ENCODE data around the gene ZNF783. TPM values are rescaled to one million over a fixed set of nuclear protein-coding genes. Genes with fewer than 3 reads are reported as not detected.

ZNF783 gene
- polyA plus RNA-seq, 3 donors from 2014 or later, result 1.6 to 4.4 (median 3.0) TPM

DNA sequence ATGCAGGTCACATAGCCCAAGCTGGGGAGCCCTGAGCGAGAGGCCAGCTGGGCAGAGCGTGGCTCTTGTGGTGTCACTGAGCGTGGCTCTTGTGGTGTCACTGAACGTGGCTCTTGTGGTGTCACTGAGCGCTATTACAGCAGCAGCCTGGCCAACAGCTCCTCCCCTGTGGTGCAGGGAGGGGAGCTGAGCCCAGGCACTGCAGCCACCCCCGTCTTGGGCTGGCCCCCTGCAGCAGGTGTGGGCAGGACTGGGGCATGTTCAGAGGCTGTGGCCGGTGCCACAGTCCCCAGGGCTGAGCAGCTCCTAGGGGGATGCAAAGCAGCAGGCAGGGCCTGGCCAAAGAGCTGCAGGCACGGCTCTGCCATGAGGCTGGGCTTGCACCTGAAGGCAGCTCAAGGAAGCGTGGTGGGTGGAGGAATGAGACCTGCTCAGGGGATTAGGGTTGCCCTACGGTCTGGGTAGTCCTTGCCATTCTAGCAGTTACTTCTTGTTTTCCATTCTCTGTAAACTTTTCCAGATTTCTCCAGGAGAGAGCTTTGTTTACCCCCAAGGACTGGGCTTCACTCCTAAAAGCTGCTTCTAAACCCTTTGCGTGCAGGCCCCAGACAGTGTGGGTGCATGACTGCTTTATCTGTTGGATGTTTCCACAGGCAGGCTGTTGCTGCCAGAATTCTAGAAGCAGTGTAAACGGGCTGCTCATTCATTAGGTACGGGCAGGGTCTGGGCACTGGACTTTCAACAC lies 29.2 kb downstream of the ZNF783 start:
- H3K9me3 Mint-ChIP-seq, result peaks cover 0 to 1% (median 0%) of the 10 kb centered on the region in 6 donors
- peak overlapping the region in 1 of 5 donors; percentile 7 for H3K4me3 Mint-ChIP-seq
- H3K4me1 Mint-ChIP-seq, result peaks cover 26 to 33% of the 10 kb centered on the region in 2 donors
- peak overlapping the region in 2 of 6 donors; percentile 79 to 85 for H3K27ac Mint-ChIP-seq
- H3K27me3 Mint-ChIP-seq (ENCODE audit: low read depth in 3 of 3), result peaks cover 0 to 4% (median 0%) of the 10 kb centered on the region in 3 donors
- DNase-seq, result peak; percentile 18 to 41 (median 31)
- H3K36me3 Mint-ChIP-seq, result peaks cover 0 to 5% (median 0%) of the 10 kb centered on the region in 3 donors

DNA sequence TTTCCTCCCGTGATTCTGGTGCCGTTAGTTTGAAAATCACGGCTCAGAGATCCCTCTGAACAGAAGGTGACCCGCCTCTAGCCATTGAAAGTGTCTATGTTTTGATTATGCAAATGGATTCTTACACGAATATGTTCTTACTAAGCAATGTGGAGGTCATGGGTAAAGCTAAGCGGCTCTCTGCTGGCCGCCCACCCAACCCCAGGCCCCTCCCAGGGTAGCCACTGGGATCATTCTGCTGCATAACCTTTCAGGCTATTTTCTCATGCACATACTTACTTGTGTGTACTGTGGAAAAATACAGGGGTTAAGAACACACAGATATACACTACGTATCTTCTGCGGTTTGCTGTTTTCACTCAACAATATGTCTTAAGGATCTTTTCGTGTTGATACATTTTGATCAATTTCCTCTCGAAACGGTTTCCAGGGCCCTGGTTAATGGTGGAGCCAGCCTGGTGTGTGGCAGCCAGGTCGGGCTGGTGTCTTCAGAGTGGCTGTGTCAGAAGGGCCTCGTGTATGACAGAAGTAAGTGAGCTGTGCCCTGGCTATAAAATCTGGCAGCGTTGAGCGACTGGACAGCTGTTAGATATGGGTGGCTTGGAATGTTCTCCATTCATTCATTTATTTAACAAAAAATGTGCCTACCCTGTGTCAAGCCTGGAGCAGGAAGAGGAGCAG lies 29.9 kb downstream of the ZNF783 start:
- Mint-ChIP-seq H3K9me3 (peaks cover 0 to 1% (median 0%) of the 10 kb centered on the region in 6 donors), H3K27me3 (ENCODE audit: low read depth in 3 of 3) (peaks cover 0 to 4% (median 0%) of the 10 kb centered on the region in 3 donors), H3K36me3 (peaks cover 0 to 6% (median 0%) of the 10 kb centered on the region in 3 donors), H3K4me1 (peaks cover 19 to 25% of the 10 kb centered on the region in 2 donors), H3K27ac (no peak overlapping the region), H3K4me3 (no peak overlapping the region)
- no peak for DNase-seq

DNA sequence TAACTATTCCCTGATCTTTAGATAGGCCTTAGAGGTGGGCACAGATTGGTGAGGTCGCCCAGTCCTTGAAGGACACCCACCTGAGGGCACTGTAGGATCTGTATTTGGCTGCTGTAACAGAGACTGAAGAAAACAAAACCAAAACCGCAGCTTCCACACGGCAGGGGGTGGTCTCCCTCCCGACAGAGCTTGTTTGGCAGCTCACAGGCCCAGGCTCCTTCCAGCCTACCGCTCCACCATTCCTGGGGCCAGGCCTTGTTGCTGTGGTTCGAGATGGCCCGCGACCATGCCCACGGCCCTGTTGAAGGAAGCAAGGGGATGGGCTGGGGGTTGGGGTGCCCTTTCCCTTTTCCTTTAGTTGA lies 30.4 kb downstream of the ZNF783 start:
- Mint-ChIP-seq H3K9me3 (peaks cover 0 to 1% (median 0%) of the 10 kb centered on the region in 6 donors), H3K36me3 (peaks cover 0 to 10% (median 0%) of the 10 kb centered on the region in 3 donors), H3K4me1 (peaks cover 14 to 20% of the 10 kb centered on the region in 2 donors), H3K4me3 (no peak overlapping the region), H3K27ac (no peak overlapping the region), H3K27me3 (ENCODE audit: low read depth in 3 of 3) (peaks cover 0 to 4% (median 0%) of the 10 kb centered on the region in 3 donors)
- no peak for DNase-seq

DNA sequence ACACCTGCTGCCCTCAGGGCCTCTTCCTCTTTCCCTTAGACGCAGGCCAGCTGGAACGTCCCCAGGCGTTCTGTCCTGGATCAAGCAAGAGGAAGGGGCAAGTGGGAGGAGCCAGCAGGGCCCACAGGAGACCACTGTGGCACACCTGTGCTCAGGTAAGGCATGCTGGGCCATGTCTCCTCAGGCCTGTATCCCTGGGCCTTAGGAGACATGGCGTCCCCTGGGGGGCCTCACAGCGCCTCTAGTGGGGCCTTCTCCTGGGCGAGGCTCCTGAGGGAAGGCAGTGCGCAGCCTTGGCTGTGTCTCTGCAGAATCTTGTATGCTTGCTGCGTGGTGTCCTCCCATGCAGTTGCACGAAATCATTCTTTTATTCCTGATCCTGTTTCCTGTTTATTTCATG lies 31.3 kb downstream of the ZNF783 start:
- Mint-ChIP-seq H3K4me1 (peaks cover 13 to 20% of the 10 kb centered on the region in 2 donors), H3K4me3 (no peak overlapping the region), H3K9me3 (peaks cover 0 to 1% (median 0%) of the 10 kb centered on the region in 6 donors), H3K27me3 (ENCODE audit: low read depth in 3 of 3) (peaks cover 0 to 4% (median 0%) of the 10 kb centered on the region in 3 donors), H3K27ac (no peak overlapping the region), H3K36me3 (peaks cover 0 to 10% (median 0%) of the 10 kb centered on the region in 3 donors)
- DNase-seq, result no peak

DNA sequence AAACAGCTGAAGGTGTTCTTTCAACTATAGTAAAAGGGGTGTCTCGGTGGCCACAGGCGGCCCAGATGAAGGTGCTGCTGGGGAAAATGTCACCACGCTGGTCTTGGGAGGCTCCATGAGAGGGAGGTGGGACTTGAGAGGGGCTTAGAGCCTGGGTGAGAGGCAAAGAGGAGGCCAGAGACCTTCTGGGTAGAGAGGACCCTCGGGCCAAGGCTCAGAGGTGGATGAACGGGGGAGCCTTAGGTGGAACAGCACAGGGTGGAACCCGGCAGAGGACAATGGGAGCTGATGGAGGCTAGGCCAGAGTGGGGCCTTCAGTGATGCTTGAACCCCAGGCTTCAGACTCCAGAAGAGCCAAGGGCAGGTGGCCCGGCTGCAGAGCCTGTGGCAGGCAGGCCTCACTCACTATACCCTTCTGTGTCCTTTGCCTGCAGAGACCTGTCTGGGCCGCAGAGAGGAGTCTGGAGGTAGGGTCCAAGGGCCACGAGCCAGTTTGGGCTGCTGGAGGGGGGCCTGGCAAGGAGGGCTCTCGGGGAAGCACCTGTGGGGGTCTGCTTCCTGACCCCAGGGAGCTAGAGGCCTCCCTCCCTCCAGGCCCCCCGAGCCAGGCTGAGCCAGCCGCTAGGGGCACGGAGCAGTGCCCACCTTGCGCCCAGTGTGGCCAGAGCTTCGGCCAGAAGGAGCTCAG lies 32.1 kb downstream of the ZNF783 start:
- peaks cover 0 to 4% (median 0%) of the 10 kb centered on the region in 3 donors for H3K27me3 Mint-ChIP-seq (ENCODE audit: low read depth in 3 of 3)
- H3K4me3 Mint-ChIP-seq, result no peak overlapping the region
- H3K4me1 Mint-ChIP-seq, result peaks cover 13 to 20% of the 10 kb centered on the region in 2 donors
- H3K36me3 Mint-ChIP-seq, result peaks cover 0 to 10% (median 0%) of the 10 kb centered on the region in 3 donors
- no peak overlapping the region for H3K27ac Mint-ChIP-seq
- H3K9me3 Mint-ChIP-seq, result peaks cover 0 to 1% (median 0%) of the 10 kb centered on the region in 6 donors
- no peak for DNase-seq

DNA sequence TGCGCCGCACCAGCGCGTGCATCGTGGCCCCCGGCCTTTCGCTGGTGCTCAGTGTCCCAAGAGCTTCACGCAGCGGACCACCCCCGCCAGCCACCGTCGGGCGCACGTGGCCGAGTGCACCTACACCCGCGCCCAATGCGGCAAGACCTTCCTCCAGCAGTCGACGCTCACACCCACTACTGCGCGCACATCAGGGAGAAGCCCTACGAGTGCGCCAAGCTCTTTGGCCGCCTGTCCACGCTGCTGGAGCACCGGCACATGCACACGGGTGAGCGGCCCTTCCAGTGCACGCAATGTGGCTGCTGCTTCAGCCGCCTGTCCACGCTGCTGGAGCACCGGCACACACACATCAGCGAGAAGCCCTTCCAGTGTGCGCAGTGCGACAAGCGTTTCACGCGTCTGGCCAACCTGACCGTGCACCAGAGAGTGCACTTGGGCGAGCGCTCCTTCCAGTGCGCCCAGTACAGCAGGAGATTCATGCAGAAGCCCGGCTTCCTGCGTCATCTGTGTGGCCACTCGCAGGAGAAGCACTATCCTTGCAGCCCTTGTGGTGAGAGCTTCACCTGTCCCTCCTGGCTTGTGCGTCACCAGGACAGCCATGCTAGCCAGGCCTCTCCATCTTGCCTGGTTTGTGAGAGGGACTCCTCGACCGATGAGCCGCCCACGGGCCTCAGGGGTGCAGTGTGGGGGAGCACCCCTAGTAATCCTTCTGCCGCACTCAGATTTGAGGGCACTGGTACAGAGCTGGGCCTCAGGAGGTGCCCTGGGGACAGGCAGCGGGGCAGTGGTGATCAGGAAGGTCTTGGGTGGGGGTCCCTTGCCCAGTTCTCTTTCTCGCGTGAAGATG lies 32.9 kb downstream of the ZNF783 start:
- Mint-ChIP-seq H3K27me3 (ENCODE audit: low read depth in 3 of 3) (peaks cover 0 to 4% (median 0%) of the 10 kb centered on the region in 3 donors), H3K9me3 (peaks cover 0 to 1% (median 0%) of the 10 kb centered on the region in 6 donors), H3K27ac (no peak overlapping the region), H3K36me3 (peaks cover 0 to 10% (median 0%) of the 10 kb centered on the region in 3 donors), H3K4me3 (no peak overlapping the region), H3K4me1 (peaks cover 13 to 20% of the 10 kb centered on the region in 2 donors)
- DNase-seq, result no peak

DNA sequence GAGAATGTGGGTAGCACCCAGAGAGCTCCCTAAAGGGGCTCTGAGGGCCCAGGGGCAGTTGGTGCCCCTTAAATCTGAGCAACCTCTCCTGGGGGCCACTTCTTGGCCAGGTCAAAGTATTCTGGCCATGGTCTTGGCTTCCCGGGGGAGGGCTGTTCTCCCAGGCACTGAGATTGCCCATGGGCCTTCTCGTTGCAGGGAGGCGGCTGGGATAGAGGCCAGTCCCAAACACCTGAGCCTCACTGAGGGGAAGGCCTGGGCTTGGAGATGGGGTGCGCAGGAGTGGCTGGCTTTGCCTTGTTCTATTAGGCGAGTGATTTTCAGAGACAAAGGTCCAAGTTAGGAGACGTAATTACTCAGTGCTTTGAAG lies 33.5 kb downstream of the ZNF783 start:
- no peak overlapping the region for H3K27ac Mint-ChIP-seq
- peaks cover 12 to 18% of the 10 kb centered on the region in 2 donors for H3K4me1 Mint-ChIP-seq
- H3K27me3 Mint-ChIP-seq (ENCODE audit: low read depth in 3 of 3), result peaks cover 0 to 4% (median 0%) of the 10 kb centered on the region in 3 donors
- DNase-seq, result no peak
- peaks cover 0 to 1% (median 0%) of the 10 kb centered on the region in 6 donors for H3K9me3 Mint-ChIP-seq
- peaks cover 0 to 10% (median 0%) of the 10 kb centered on the region in 3 donors for H3K36me3 Mint-ChIP-seq
- no peak overlapping the region for H3K4me3 Mint-ChIP-seq

DNA sequence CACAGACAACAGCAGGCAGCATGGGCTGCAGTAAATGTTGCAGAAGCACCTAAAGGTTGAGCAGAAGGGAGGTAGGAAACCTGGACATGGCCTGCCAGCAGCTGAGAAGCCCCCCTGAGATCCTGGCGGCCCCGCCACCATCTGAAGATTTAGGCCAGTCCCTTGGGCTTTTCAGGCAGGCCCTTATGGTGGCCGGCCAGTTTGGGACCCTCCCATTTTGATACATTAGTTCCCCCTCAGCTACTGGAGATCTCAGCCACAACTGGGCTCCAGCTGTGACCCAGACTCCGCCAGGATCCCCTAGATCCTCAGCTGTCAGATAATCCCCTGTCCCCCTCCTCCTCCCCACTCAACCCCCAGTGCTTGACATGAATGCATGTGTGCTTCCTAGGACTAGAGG lies 34.4 kb downstream of the ZNF783 start:
- peaks cover 0 to 1% (median 0%) of the 10 kb centered on the region in 6 donors for H3K9me3 Mint-ChIP-seq
- H3K27ac Mint-ChIP-seq, result no peak overlapping the region
- H3K36me3 Mint-ChIP-seq, result peaks cover 0 to 10% (median 0%) of the 10 kb centered on the region in 3 donors
- H3K4me1 Mint-ChIP-seq, result peaks cover 3 to 9% of the 10 kb centered on the region in 2 donors
- H3K27me3 Mint-ChIP-seq (ENCODE audit: low read depth in 3 of 3), result peaks cover 0 to 4% (median 0%) of the 10 kb centered on the region in 3 donors
- DNase-seq, result no peak
- no peak overlapping the region for H3K4me3 Mint-ChIP-seq

DNA sequence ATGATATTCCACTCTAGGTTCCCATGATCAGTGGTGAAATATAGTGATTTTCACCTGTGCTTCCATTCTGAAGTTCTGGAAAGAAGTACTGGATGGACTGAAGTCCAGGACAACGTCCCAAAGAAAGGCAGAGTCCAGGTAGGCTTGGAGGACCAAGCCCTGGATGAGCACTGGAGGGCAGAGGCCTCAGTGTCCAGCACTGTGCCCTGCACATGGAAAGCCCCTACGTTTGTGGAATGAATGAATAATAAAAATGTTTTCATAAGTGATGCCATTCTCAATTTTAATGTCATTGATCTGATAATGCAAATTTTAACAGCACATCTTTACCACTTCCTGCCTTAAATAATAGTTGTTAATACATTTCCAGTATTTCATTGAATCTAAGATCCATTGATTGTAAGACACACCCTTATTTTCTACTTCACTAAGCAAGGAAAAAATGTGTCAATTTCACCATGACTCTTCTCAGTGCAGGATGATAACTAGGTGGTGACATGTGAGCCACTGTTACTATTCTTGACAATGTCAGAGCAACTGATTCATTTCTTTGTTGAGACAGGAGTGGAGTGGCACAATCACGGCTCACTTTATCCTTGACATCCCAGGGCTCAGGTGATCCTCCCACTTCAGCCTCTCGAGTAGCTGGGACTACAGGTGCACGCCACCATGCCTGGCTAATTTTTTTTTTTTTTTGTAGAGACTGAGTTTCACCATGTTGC lies 35.2 kb downstream of the ZNF783 start:
- Mint-ChIP-seq H3K36me3 (peaks cover 0 to 10% (median 0%) of the 10 kb centered on the region in 3 donors), H3K4me1 (peaks cover 0 to 1% of the 10 kb centered on the region in 2 donors), H3K27ac (no peak overlapping the region), H3K9me3 (peaks cover 0 to 1% (median 0%) of the 10 kb centered on the region in 6 donors), H3K4me3 (no peak overlapping the region), H3K27me3 (ENCODE audit: low read depth in 3 of 3) (peaks cover 0 to 4% (median 0%) of the 10 kb centered on the region in 3 donors)
- DNase-seq, result no peak

DNA sequence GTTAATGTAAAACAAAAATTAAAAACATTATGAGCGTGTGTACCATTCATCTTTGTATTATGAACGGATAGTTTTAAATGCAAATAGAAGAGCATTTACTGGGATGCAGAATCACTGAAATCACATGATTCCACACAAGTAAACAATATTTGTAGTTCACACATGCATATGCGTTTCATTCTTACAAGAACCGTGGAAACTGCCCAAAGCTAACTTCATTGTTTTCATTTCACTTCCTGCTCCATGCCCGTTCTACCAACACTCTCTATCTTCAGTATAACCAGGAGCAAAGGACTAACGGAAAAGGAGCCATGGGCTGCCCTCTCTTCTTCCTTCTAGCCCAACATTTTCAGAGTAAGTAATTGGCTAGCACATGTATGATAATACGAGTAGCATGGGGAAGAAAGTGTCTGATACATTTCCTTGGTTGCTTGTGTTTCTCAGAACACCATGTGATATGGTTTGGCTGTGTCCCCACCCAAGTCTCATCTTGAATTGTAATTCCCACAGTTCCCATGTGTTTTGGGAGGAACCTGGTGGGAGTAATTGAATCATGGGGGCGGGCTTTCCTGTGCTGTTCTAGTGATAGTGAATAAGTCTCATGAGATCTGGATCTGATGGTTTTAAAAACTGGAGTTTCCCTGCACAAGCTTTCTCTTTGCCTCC lies 38.8 kb downstream of the ZNF783 start:
- Mint-ChIP-seq H3K4me1 (no peaks in the 10 kb centered on the region), H3K27me3 (ENCODE audit: low read depth in 3 of 3) (no peaks in the 10 kb centered on the region), H3K4me3 (no peak overlapping the region)

DNA sequence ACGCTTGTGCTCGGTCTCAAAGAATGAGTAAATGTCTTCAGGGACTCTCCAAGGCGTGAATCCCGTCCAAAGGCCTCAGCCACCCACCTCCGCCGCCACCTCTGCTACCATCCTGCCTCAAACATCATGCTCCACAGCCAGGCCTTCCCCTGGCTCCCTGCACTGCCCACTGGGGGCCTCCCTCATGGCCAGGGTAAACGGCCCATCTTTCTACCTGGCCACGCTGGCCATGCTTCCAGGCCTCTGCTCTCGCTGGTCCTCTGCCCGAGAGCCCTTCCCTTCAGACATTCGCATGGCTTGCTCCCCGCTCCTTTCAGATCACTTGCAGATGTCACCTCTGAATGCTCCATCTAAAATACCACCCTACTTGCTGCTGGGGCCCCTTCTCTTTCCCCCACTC lies 40.2 kb downstream of the ZNF783 start:
- H3K36me3 Mint-ChIP-seq, result peaks cover 0 to under 1% (median 0%) of the 10 kb centered on the region in 3 donors
- H3K27me3 Mint-ChIP-seq (ENCODE audit: low read depth in 3 of 3), result peaks cover 0 to 3% (median 0%) of the 10 kb centered on the region in 3 donors
- H3K9me3 Mint-ChIP-seq, result no peaks in the 10 kb centered on the region
- no peak overlapping the region for H3K4me3 Mint-ChIP-seq
- H3K27ac Mint-ChIP-seq, result no peak overlapping the region
- no peak for DNase-seq
- H3K4me1 Mint-ChIP-seq, result no peaks in the 10 kb centered on the region

More for the DNA sequence above, 38.8 kb downstream of the ZNF783 start:
- DNase-seq, result no peak
- no peak overlapping the region for H3K27ac Mint-ChIP-seq
- peaks cover 0 to 5% (median 0%) of the 10 kb centered on the region in 3 donors for H3K36me3 Mint-ChIP-seq
- no peaks in the 10 kb centered on the region for H3K9me3 Mint-ChIP-seq

DNA sequence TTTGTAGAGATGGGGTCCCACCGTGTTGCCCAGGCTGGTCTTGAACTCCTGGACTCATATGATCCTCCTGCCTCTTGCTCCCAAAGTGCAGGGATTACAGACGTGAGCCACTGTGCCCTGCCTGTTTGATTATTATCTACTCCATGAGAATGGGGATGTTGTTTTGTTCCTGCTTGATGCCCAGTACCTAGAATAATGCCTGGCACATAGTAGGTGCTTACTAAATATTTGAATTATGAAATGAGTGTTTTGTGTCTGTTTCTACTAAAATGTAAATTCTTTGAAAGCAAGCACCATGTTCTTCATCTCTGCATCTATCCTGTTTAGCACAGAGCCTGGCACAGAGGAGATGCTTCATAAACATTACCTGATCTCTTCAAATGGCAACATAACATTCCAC lies 40.9 kb downstream of the ZNF783 start:
- no peak for DNase-seq
- H3K27me3 Mint-ChIP-seq (ENCODE audit: low read depth in 3 of 3), result peaks cover 0 to 3% (median 0%) of the 10 kb centered on the region in 3 donors
- H3K4me1 Mint-ChIP-seq, result no peaks in the 10 kb centered on the region
- no peaks in the 10 kb centered on the region for H3K36me3 Mint-ChIP-seq
- H3K27ac Mint-ChIP-seq, result no peak overlapping the region
- H3K9me3 Mint-ChIP-seq, result no peaks in the 10 kb centered on the region
- no peak overlapping the region for H3K4me3 Mint-ChIP-seq
